Measurements from ENCODE around the gene EFCAB6.
A peak's percentile ranks its signal among the peaks of the same experiment; 100 is the strongest.
"Not testable (repeated sequence)": the region's sequence is repeated elsewhere in the genome, so short reads cannot be mapped to it uniquely, and the experiment has no call there.

The EFCAB6 gene

GRCh38 chr22:43706151-43706550 is 106.0 kb downstream of the EFCAB6 start:
- no peak for DNase-seq

- DNase-seq, result no peak
Observed at GRCh38 chr22:43704051-43704450, 108.1 kb downstream of the EFCAB6 start.

GRCh38 chr22:43698403-43698802 is 113.7 kb downstream of the EFCAB6 start:
- no peak for DNase-seq

GRCh38 chr22:43697894-43698293 is 114.2 kb downstream of the EFCAB6 start:
- no peak for DNase-seq

- no peak for DNase-seq
Observed at GRCh38 chr22:43693249-43693648, 118.9 kb downstream of the EFCAB6 start.

- DNase-seq, result peak; percentile 37
Observed at GRCh38 chr22:43689356-43689755, 122.7 kb downstream of the EFCAB6 start.

GRCh38 chr22:43682851-43683250 is 129.3 kb downstream of the EFCAB6 start:
- DNase-seq, result no peak

GRCh38 chr22:43681731-43682360 is 130.3 kb downstream of the EFCAB6 start:
- DNase-seq, result no peak

GRCh38 chr22:43670513-43670912 is 141.6 kb downstream of the EFCAB6 start:
- DNase-seq, result no peak

- no peak for DNase-seq
Observed at GRCh38 chr22:43669190-43669589, 142.9 kb downstream of the EFCAB6 start.

- DNase-seq, result no peak
Observed at GRCh38 chr22:43667656-43668055, 144.4 kb downstream of the EFCAB6 start.

GRCh38 chr22:43666457-43666856 is 145.6 kb downstream of the EFCAB6 start:
- DNase-seq, result no peak

- DNase-seq, result no peak
Observed at GRCh38 chr22:43658823-43659222, 153.3 kb downstream of the EFCAB6 start.

GRCh38 chr22:43656581-43656980 is 155.5 kb downstream of the EFCAB6 start:
- not testable (repeated sequence) for DNase-seq

GRCh38 chr22:43654271-43654670 is 157.8 kb downstream of the EFCAB6 start:
- DNase-seq, result peak; percentile 1

- DNase-seq, result no peak
Observed at GRCh38 chr22:43652845-43653244, 159.3 kb downstream of the EFCAB6 start.

GRCh38 chr22:43643387-43643786 is 168.7 kb downstream of the EFCAB6 start:
- DNase-seq, result peak; percentile 74

GRCh38 chr22:43642319-43643206 is 169.5 kb downstream of the EFCAB6 start:
- peak; percentile 13 for DNase-seq

GRCh38 chr22:43639228-43639948 is 172.7 kb downstream of the EFCAB6 start:
- no peak for DNase-seq

GRCh38 chr22:43637275-43638260 is 174.5 kb downstream of the EFCAB6 start:
- no peak for DNase-seq

GRCh38 chr22:43636086-43636485 is 176.0 kb downstream of the EFCAB6 start:
- DNase-seq, result no peak

- no peak for DNase-seq
Observed at GRCh38 chr22:43635101-43635500, 177.0 kb downstream of the EFCAB6 start.

All from NCI-H510A treated with DMSO at 0.1 percent for 48 hours (cell line).